ENCODE data around the gene ZSWIM4.
A peak's percentile ranks its signal among the peaks of the same experiment; 100 is the strongest.
"Not testable (repeated sequence)": the region's sequence is repeated elsewhere in the genome, so short reads cannot be mapped to it uniquely, and the experiment has no call there.

ZSWIM4 gene

DNA sequence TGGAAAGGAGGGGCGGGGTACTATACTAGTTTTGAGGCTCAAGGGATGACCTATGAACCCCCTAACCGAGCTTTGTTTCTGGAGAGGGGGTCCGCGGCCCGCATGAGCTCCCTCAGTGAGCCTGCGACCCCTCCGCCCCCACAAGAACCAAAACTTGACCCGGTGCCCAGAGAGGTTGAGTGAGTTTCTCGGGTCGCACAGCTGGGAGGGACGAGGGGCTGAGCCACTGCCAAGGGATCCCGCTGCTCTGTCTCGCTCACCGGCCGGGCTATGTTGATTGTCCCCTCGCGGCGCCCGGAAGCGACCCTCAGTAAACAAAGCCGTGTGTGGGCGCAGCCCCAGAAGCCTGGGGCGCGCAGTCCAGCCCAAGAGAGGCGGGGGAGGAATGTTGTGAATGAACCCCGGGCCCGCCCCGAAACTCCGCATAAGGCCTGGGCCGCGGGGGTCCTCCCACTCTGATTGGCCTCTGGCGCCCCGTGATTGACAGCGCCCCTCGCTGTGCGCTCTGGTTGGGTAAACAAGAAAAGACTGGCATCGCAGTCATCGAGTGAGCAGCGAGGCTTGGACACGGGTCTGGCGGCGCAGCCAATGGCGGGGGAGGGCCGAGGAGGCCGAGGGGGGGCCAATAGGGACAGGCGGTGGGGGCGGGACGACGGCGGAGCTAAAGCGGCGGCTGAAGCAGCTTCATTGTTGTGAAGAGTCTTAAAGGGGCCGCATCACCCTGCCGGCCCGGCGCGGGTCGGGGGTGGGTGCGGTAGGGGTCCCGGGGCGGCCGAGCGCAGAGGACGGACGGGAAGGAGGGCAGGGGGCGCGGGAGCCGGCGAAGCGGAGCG, at the start of gene ZSWIM4:
TSS of gene ZSWIM4 (plus strand) at position 687 of the 833 bp plus-strand sequence. CDS start 206 bp downstream, outside the sequence.
- peak; percentile 97 for DNase-seq

DNA sequence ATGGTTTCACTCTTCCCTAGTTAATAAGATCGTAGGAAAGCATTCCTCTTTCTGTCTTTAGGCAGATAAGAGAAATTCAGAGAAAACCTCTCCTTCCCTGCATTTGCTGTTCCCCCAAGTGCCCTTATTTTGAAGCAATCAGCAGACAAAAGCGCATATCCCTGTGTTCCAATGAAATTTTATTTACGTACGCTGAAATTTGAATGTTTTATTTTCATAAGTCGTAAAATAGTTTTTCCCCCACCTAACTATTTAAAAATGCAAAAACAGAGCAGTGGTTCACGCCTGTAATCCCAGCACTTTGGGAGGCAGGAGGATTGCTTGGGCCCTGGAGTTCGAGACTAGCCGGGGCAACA, 48.2 kb upstream of the ZSWIM4 start:
- no peak for DNase-seq

DNA sequence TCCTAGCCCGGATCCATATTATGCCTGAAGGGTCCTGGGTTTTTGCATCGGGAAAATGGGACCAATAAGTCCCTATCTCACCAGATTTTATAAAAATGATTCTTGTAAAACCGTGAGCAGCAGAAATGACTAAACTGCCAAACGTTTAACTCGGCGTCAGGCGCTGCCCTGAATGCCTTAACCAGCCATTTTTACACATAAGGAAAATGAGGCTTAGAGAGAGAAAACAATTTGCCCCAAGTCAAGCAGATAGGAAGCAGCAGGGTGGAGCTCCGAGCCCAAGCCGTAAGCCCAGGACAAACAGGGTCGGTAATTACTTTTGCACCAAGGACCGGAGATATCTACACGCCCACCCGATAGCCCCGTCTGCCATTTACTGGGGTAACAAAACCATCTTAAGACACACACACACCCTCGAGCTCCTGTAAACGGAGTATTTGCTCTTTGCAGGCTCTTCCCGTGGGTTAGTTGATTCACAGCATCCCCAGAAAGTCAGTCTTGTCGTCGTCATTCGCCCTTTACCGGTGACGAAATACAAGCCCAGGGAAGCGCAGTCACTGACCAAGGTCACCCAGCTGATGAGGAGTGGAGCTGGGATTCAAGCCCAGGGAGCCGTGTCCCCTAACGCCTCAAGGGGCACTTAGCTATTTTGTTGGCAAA, 46.9 kb upstream of the ZSWIM4 start:
- DNase-seq: peak; percentile 14

DNA sequence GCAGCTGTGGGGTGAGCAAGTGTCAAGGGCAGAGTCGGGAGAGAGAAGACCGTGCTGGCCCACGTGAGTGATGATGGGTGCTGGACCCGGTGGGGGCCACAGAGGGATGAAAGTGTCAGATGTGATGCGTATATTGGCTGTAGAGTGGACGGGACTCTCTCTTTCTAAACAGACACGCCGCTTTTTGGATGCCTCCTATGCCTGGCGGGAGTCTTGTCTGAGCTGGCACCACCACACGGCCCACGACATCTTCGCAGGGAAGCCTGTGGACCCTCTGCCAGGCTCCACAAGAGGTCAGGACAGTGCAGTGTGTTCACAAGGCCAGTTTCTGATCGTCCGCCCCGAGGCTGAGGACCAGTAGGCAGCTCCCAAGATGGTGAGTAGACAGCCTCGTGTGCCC, 43.8 kb upstream of the ZSWIM4 start:
- DNase-seq: no peak

DNA sequence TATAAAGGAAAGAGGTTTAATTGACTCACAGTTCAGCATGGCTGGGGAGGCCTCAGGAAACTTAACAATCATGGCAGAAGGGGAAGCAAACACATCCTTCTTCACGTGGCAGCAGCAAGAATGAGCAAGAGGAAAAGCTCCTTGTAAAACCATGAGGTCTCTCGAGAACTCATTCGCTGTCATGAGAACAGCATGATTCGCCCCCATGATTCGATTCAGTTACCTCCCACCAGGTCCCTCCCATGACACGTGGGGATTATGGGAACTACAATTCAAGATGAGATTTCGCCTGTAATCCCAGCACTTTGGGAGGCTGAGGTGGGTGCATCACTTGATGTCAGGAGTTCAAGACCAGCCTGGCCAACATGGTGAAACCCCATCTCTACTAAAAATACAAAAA, 41.6 kb upstream of the ZSWIM4 start:
- not testable (repeated sequence) for DNase-seq

DNA sequence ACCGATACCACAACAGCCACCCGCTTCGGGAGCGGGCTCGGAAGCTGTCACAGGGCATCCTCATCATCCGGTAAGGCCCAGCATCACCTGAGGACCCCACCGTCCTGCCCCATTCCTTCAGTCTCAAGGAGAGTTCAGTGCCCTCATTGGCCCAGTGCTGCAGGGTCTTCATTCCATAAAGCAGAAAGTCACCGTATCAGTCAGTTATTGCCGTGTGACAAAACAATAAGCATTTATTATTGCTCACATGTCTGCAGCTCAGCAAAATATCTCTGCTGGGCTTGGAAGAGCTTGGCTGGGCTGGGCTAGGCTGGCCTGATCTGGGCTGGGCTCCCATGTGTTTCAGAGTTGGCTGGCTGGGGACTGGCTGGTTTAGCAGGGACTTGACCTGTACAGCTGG, 39.0 kb upstream of the ZSWIM4 start:
- DNase-seq: no peak

DNA sequence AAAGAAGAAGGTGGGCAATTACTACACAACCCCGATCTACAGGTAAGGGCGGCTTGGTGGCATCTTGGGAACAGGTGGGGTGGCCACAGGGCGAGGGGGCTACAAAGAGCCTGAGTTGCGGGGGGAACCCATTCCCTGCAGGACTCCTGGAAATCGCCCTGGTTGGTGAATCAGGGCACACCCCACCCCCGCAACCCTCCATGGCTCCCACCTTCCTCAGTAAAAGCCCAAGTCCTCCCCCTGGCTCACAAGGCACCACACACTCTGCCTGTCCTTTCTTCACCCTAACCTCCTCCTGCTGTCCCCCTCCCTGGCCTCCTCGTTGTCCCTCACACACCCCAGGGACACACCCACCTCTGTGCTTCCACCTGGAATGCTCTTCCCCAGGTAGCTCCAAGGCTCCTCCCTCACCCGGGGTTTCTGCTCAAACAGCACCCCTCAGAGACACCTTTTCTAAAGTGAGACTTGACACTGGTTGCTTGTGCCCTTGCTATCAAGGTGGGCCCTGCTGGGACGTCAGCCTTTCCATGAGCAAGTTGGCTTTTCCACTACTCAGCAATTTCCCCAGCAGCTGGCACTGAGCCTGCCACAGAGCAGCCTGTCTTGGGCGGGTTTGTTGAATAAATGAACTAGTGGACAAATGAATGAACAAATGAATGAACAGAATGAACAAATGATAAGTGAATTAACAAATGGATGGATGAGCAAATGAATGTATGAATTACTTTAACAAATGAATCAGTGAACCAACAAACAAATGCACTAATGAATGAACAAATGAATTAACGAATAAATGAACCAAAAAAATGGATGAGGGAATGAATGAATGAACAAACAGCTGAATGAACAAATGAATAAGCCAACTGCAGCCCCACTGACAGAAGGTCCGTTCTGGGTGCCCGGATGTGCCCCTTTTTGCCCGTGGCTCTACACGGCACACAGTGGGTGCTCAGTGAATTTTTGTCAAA, 37.2 kb upstream of the ZSWIM4 start:
- no peak for DNase-seq

DNA sequence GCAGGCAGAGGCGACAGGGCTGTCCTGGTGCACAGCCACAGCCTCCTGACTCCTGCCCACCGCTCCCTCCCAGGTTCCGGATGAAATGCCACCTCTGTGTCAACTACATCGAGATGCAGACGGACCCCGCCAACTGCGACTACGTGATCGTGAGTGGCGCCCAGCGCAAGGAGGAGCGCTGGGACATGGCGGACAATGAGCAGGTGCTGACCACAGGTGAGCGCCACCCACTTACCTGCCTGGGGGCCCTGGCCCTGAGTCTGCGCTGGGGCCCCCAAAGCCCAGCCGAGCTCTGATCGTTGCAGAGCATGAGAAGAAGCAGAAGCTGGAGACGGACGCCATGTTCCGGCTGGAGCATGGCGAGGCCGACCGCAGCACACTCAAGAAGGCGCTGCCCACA, 36.4 kb upstream of the ZSWIM4 start:
- no peak for DNase-seq

DNA sequence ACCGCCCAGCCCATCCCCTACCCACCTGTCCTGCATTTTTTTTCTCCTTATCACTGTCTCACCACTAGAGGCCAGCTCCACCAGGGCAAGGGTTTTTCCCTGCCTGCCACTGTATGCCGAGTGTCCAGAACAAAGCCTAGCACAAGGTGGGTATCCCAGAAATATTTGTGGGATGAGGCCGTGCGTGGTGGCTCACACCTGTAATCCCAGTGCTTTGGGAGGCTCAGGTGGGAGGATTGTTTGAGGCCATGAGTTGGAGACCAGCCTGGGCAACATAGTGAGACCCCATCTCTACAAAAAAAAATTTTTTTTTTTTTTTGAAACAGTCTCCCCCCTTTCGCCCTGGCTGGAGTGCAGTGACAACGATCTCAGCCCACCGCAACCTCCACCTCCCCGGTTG, 33.8 kb upstream of the ZSWIM4 start:
- DNase-seq: no peak

DNA sequence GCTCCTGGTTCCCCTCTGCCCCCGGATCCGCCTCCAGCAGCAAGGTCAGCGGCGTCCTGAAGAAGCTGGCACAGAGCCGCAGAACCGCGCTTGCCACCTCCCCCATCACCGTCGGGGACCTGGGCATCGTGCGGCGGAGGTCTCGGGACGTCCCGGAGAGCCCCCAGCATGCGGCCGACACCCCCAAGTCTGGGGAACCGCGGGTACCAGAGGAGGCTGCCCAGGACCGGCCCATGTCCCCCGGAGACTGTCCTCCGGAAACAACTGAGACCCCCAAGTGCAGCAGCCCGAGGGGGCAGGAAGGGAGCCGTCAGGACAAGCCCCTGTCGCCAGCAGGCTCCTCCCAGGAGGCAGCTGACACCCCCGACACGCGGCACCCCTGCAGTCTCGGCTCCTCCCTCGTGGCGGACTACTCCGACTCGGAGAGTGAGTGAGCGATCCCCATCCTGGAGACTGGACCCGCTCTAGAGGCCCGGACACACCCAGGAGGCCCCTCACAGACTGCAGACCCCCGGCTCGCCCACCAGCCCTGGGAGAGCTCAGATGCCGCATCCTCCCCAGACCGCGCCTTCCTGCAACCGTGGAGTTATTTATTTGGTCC, 32.5 kb upstream of the ZSWIM4 start:
- no peak for DNase-seq

DNA sequence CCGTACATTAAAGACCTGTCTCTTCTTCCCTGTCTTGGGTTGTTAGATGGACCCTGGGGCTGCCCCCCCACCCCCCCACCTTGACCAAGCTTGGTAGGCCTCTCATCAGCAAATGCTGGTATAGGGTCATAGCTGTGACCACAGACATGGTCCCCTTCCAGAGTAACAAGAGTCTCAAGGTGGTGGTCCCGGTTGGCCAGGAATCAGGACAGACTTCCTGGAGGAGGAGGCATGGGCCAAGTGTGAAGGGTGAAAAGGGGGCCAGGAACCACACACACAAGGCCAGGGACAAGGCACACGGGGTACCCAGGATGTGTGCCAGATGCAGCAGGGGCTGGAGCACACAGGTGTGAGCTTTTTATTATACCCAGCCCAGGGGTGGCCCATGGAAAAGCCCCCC, 32.0 kb upstream of the ZSWIM4 start:
- no peak for DNase-seq

DNA sequence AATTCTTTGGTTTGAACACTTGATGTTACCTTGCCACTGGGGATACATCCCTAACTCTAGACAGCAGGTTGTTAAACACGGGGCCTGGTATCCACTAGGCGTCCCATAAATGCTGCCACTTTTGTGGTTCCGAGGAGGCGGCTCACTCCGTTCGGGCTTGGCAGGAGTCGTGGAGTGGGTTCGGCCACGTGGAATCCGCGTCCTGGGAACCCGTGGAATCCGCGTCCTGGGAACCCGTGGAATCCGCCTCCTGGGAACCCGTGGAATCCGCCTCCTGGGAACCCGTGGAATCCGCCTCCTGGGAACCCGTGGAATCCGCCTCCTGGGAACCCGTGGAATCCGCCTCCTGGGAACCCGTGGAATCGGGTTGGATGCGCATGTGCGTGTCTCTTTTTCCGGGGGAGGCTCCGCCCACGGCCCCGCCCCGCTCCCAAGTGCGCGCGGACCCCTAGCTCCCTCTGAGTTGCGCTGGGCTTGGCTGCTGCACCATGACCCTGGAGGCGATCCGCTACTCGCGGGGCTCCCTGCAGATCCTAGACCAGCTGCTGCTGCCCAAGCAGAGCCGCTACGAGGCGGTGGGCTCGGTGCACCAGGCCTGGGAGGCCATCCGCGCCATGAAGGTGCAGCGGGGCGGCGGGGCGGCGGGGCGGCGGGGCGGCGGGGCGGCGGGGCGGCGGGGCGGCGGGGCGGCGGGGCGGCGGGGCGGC, 31.0 kb upstream of the ZSWIM4 start, which contains the start of gene MRI1:
TSS of gene MRI1 (plus strand) at position 422 of the 707 bp plus-strand sequence. CDS start at position 489, 67 bp downstream.
- DNase-seq: peak; percentile 70

DNA sequence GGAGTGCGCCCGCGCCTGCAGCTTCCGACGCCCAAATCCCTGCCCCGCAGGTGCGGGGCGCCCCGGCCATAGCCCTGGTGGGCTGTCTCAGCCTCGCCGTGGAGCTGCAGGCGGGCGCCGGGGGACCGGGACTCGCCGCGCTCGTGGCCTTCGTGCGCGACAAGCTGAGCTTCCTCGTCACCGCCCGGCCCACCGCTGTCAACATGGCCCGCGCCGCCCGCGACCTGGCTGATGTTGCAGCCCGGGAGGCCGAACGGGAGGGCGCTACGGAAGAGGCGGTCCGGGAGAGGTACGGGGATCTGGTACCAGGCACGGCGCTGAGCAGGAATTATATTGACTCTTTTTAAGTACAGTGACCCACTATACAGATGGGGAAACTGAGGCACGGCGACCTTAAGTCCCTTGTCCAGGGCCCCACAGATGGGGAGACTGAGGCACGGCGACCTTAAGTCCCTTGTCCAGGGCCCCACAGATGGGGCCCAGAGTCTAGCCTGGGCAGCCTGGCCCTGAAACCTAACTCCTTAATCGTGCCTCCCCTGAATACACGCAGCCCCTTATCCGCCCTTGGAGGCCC, 30.3 kb upstream of the ZSWIM4 start:
- DNase-seq: peak; percentile 28

DNA sequence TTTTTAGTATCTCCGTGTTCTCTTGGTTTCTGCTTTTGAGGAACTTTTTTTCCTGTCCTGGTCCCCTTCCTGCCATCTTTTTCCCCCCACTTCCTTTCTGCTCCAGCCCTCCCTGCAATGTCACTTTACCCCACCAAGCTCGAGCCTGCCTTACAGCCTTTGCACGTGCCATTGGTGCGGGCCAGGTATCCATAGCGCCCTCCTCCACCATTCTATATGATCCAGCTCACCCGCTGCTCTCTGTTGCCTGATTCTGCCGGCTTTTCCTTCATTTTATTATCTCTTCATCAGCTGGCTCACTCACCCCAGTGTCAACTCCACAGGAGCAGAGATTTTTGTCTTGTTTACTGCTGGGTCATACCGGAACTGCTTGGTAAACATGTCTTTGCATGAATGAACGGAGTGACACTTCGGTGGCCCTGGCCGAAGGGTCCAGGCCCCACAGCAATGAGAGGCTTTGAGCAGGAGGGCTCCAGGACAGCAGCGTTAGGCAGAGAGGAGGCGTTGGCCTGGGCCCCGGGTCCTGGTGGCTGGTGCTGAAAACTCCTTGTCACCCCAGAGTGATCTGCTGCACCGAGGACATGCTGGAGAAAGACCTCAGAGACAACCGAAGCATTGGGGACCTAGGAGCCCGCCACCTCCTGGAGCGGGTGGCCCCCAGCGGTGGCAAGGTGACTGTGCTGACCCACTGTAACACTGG, 29.7 kb upstream of the ZSWIM4 start:
- DNase-seq: no peak

DNA sequence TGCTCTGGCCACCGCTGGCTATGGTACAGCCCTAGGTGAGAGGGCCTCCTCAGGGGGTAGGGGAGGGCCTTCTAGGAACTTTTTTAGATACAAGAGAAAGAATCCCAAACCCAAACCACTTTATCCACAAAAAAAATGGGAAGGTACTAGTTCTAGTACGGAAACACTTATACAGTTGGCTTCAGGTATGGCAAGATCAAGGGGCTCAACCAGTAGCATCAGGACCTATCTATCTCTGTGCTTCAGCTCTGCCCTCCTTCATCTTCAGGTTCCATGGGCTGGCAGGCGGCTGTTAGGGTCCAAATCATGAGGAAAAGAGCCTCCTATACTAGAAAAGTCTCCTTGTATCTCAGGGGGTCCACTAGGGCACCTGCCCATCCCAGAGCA, 29.2 kb upstream of the ZSWIM4 start:
- no peak for DNase-seq

DNA sequence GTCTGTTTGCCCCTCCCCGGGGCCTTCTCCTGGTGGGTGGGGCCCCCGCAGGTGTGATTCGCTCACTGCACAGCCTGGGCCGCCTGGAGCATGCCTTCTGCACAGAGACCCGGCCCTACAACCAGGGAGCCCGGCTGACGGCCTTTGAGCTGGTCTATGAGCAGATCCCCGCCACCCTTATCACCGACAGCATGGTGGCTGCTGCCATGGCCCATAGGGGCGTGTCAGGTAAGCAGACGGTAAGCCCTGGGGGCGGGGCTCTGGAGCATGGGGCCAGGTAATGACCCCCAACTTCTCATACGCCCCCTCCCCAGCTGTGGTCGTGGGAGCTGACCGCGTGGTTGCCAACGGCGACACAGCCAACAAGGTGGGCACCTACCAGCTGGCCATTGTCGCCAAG, 26.7 kb upstream of the ZSWIM4 start:
- no peak for DNase-seq

DNA sequence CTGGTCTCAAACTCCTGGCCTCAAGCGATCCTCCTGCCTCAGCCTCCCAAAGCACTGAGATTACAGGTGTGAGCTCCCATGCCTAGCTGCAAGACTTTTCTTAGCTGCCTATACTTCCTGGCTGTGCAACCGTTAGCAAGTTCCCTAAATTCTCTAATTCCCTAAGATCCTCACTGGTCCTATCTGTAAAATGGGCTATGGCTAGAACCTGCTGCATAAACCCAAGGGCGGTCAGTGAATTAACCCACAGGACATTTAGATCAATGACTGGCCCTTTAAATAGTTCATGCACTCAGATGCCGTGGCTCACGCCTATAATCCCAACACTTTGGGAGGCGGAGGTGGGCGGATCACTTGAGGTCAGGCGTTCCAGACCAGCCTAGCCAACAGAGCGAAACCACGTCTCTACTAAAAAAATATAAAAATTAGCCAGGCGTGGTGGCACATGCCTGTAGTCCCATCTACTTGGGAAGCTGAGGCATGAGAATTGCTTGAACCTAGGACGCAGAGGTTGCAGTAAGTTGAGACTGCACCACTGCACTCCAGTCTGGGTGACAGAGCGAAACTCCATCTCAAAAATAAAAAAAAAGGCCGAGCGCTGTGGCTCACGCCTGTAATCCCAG, 25.1 kb upstream of the ZSWIM4 start:
- DNase-seq: no peak

DNA sequence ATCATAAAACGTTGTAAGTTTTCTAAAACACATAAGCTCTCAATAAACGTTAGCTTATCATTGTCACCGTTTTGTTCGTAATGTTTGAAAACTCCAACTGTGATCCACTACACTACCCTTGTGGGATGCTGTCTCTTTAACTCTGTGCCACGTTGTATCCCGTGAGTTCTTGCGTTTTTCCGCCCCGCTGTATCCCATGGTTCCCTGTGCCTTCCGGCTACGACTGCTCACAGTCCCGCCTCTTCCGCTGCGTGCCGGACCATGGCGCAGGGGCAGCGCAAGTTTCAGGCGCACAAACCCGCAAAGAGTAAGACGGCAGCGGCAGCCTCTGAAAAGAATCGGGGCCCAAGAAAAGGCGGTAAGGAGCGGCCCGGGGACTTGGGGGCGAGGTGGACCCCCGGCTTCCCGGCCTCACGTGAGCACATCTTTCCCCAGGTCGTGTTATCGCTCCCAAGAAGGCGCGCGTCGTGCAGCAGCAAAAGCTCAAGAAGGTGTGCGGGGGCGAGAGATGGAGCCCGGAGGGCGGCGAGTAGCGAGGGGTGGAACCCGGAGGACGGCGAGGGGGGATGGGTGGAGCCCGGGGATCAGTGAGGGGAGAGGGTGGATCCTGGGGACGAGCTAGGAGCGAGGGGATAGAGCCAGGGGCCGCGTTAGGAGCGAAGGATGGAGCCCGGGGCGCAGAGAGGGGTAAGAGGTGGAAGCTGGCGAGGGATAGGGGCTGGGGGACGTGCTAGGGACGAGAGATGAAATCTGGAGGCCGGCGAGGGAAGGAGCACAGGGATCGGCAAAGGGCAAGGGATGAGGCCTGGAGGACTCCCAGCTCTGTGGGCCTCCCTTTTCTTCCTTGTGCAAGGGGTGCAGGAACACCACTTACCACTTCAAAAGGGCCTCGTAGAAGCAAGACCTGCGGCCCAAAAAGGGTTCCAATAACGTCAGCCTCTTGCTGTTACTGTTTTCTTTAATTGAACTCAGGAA, 20.7 kb upstream of the ZSWIM4 start, which contains the start of gene C19orf53:
TSS of gene C19orf53 (plus strand) at position 240 of the 975 bp plus-strand sequence. CDS start at position 262, 22 bp downstream.
- DNase-seq: peak; percentile 90

DNA sequence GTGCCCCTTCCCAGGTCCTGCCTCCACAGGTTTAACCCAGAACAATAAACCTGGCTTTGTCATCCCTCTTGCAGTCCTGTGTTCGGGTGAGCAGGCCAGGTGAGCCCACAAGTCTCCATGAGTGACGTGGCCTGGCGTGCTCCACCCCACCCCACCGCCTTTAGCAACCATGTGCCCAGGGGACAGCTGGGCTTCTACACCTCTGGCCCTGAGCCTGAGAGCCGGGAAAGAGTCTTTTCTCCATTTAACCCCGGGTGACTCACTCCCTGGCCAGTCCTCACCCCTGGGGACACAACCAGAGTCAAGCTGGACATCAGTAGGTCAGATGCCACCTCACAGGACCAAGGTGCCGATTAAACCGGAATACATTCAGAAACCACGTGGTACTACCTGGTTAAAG, 16.8 kb upstream of the ZSWIM4 start:
- DNase-seq: no peak

Data from CD4-positive, alpha-beta T cell treated with Interleukin-10 for 1 hour (primary cell).